ENCODE data around the gene TNK1.

The TNK1 gene

GRCh38 chr17:7426896-7427489, 46.1 kb downstream of the TNK1 start:
- DNase-seq (ENCODE audit: low read depth), result no peak
- TF ChIP-seq CTCF (IDR thresholded peaks at IDR 0.05; ENCODE audit: control insufficient read depth, extremely low read depth, insufficient read depth), result no peak

GRCh38 chr17:7427549-7427948, 46.7 kb downstream of the TNK1 start:
- no peak for DNase-seq (ENCODE audit: low read depth)
- no peak overlapping the region for H3K4me3 ChIP-seq (ENCODE audit: low read depth, low read length)
- no peak for TF ChIP-seq CTCF (IDR thresholded peaks at IDR 0.05; ENCODE audit: control insufficient read depth, extremely low read depth, insufficient read depth)

More at GRCh38 chr17:7426896-7427489, 46.1 kb downstream of the TNK1 start:
- H3K4me3 ChIP-seq (ENCODE audit: low read depth, low read length), result no peak overlapping the region

GRCh38 chr17:7428557-7428956, 47.7 kb downstream of the TNK1 start, which contains the start of gene SPEM3:
Gene SPEM3 (plus strand): TSS chr17:7428857. CDS start chr17:7428903, 46 bp downstream.
- DNase-seq (ENCODE audit: low read depth), result no peak
- no peak for TF ChIP-seq CTCF (IDR thresholded peaks at IDR 0.05; ENCODE audit: control insufficient read depth, extremely low read depth, insufficient read depth)
- no peak within 1 kb of the TSS for H3K4me3 ChIP-seq (ENCODE audit: low read depth, low read length)

- H3K4me3 ChIP-seq (ENCODE audit: low read depth, low read length), result no peak overlapping the region
- no peak for DNase-seq (ENCODE audit: low read depth)
- no peak for TF ChIP-seq CTCF (IDR thresholded peaks at IDR 0.05; ENCODE audit: control insufficient read depth, extremely low read depth, insufficient read depth)
Measured at GRCh38 chr17:7429722-7430121, 48.8 kb downstream of the TNK1 start.

GRCh38 chr17:7431231-7431630, 50.3 kb downstream of the TNK1 start:
- no peak for DNase-seq (ENCODE audit: low read depth)
- TF ChIP-seq CTCF (IDR thresholded peaks at IDR 0.05; ENCODE audit: control insufficient read depth, extremely low read depth, insufficient read depth), result no peak
- no peak overlapping the region for H3K4me3 ChIP-seq (ENCODE audit: low read depth, low read length)

GRCh38 chr17:7432296-7432695, 51.4 kb downstream of the TNK1 start:
- H3K4me3 ChIP-seq (ENCODE audit: low read depth, low read length), result no peak overlapping the region
- DNase-seq (ENCODE audit: low read depth), result no peak
- no peak for TF ChIP-seq CTCF (IDR thresholded peaks at IDR 0.05; ENCODE audit: control insufficient read depth, extremely low read depth, insufficient read depth)

Measured in LNCaP clone FGC (cell line).